ENCODE measurements around the gene RIN2. TPM values are rescaled to one million over a fixed set of nuclear protein-coding genes. Genes with fewer than 3 reads are reported as not detected.
A peak's percentile ranks its signal among the peaks of the same experiment; 100 is the strongest.

The RIN2 gene
- polyA plus RNA-seq, 1 donor (not counting 4 experiments of a cell fraction or from before 2014, with no cell fraction given): 40.1 TPM

DNA sequence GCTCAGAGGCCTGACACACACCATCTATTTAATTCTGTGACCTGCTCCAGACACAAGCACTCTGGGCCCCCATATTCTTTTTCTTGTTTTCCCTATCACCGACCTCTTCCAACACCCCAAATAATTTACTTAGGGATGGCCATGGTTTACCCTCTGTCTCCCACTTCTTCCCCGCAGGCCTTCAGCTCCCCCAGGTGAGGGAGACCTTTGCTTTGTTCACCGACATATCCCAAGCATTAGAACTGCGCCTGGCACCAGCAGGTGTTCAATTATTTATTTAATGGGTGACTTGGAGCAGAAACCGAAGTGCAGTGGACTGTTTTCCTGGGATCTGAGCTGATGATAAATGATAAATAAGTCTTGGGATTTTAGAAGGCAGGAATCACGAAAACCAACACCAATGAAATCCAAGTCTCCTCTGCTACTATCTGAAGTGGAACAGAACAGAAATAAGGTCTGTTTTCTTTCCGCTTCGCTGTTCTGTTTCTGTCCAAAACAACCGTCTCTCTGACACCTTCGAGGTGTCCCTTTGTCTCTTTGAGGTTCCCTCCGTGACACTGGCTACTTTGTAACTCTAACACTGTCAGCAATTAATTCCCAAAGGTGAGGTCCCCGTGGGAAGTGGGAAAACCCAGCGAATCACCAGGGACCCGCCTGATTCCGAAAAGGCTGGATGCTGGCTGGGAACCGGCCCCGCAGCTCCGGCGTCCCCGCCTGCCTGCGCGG is 1.1 kb upstream of the RIN2 start:
- H4K20me1 ChIP-seq (ENCODE audit: control insufficient read depth, extremely low read depth, insufficient read depth, low read length): no peaks in the 10 kb centered on the region
- peaks cover 14% of the 10 kb centered on the region for H3K4me1 ChIP-seq (ENCODE audit: control insufficient read depth, extremely low read depth, insufficient read depth, low read length)
- dilution Hi-C loops (cut with MboI; ENCODE audit: extremely low pct_ligation_motif_present, low sequenced_read_pairs): no loop called here
- no peaks in the 10 kb centered on the region for H3K9me3 ChIP-seq (ENCODE audit: control insufficient read depth, low read depth, low read length)
- no peaks in the 10 kb centered on the region for H3K36me3 ChIP-seq (ENCODE audit: control insufficient read depth in 2 of 2, extremely low read depth in 1 of 2, insufficient read depth in 2 of 2, low read length in 2 of 2)
- TF ChIP-seq EZH2 (IDR thresholded peaks at IDR 0.05; ENCODE audit: low read length): no peak
- TF ChIP-seq, protein P1, sequence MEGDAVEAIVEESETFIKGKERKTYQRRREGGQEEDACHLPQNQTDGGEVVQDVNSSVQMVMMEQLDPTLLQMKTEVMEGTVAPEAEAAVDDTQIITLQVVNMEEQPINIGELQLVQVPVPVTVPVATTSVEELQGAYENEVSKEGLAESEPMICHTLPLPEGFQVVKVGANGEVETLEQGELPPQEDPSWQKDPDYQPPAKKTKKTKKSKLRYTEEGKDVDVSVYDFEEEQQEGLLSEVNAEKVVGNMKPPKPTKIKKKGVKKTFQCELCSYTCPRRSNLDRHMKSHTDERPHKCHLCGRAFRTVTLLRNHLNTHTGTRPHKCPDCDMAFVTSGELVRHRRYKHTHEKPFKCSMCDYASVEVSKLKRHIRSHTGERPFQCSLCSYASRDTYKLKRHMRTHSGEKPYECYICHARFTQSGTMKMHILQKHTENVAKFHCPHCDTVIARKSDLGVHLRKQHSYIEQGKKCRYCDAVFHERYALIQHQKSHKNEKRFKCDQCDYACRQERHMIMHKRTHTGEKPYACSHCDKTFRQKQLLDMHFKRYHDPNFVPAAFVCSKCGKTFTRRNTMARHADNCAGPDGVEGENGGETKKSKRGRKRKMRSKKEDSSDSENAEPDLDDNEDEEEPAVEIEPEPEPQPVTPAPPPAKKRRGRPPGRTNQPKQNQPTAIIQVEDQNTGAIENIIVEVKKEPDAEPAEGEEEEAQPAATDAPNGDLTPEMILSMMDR (optimal IDR thresholded peaks at IDR 0.05 in 1 of 3, IDR thresholded peaks at IDR 0.05 in 1 of 3, conservative IDR thresholded peaks at IDR 0.05 in 1 of 3; ENCODE audit: extremely low read depth in 1 of 3, insufficient read depth in 2 of 3, low read length in 3 of 3): no peak
- DNase-seq (ENCODE audit: low read depth, low spot score): no peak
- peak overlapping the region; percentile 76 to 81 (median 80) for H3K4me3 ChIP-seq (ENCODE audit: control insufficient read depth in 2 of 3, extremely low read depth in 1 of 3, insufficient read depth in 2 of 3, low read depth in 1 of 3, low read length in 3 of 3)
- no peaks in the 10 kb centered on the region for H3K79me2 ChIP-seq (ENCODE audit: control insufficient read depth, insufficient read depth, low read length)
- H3K4me2 ChIP-seq (ENCODE audit: control insufficient read depth, extremely low read depth, insufficient read depth, low read depth, low read length): peak overlapping the region; percentile 96
- H3K9ac ChIP-seq (ENCODE audit: control insufficient read depth, extremely low read depth, insufficient read depth, low read length): peak overlapping the region; percentile 81
- FAIRE-seq: no peak
- peak overlapping the region; percentile 54 for H3K27ac ChIP-seq (ENCODE audit: control insufficient read depth, insufficient read depth, low read length)
- H3K9me1 ChIP-seq (ENCODE audit: control insufficient read depth, extremely low read depth, insufficient read depth, low read length): no peaks in the 10 kb centered on the region
- peak overlapping the region; percentile 89 for H2AFZ ChIP-seq (ENCODE audit: control insufficient read depth, low read length)
- no peaks in the 10 kb centered on the region for H3K27me3 ChIP-seq (ENCODE audit: control insufficient read depth, extremely low read depth, insufficient read depth, low read length)

- Histone ChIP-seq H3K27me3 (ENCODE audit: control insufficient read depth, extremely low read depth, insufficient read depth, low read length) (no peaks in the 10 kb centered on the region), H3K4me3 (ENCODE audit: control insufficient read depth in 2 of 3, extremely low read depth in 1 of 3, insufficient read depth in 2 of 3, low read depth in 1 of 3, low read length in 3 of 3) (peak overlapping the region; percentile 76 to 81 (median 80)), H3K4me1 (ENCODE audit: control insufficient read depth, extremely low read depth, insufficient read depth, low read length) (peaks cover 14% of the 10 kb centered on the region), H3K9me1 (ENCODE audit: control insufficient read depth, extremely low read depth, insufficient read depth, low read length) (no peaks in the 10 kb centered on the region), H3K27ac (ENCODE audit: control insufficient read depth, insufficient read depth, low read length) (peak overlapping the region; percentile 54), H4K20me1 (ENCODE audit: control insufficient read depth, extremely low read depth, insufficient read depth, low read length) (no peaks in the 10 kb centered on the region), H2AFZ (ENCODE audit: control insufficient read depth, low read length) (peak overlapping the region; percentile 89), H3K9ac (ENCODE audit: control insufficient read depth, extremely low read depth, insufficient read depth, low read length) (peak overlapping the region; percentile 81), H3K9me3 (ENCODE audit: control insufficient read depth, low read depth, low read length) (no peaks in the 10 kb centered on the region), H3K36me3 (ENCODE audit: control insufficient read depth in 2 of 2, extremely low read depth in 1 of 2, insufficient read depth in 2 of 2, low read length in 2 of 2) (no peaks in the 10 kb centered on the region), H3K4me2 (ENCODE audit: control insufficient read depth, extremely low read depth, insufficient read depth, low read depth, low read length) (peak overlapping the region; percentile 96), H3K79me2 (ENCODE audit: control insufficient read depth, insufficient read depth, low read length) (no peaks in the 10 kb centered on the region)
- dilution Hi-C loops (cut with MboI; ENCODE audit: extremely low pct_ligation_motif_present, low sequenced_read_pairs): no loop called here
- FAIRE-seq (no peak), DNase-seq (ENCODE audit: low read depth, low spot score) (peak; percentile 50)
- TF ChIP-seq, protein P1 (optimal IDR thresholded peaks at IDR 0.05 in 1 of 3, IDR thresholded peaks at IDR 0.05 in 1 of 3, conservative IDR thresholded peaks at IDR 0.05 in 1 of 3; ENCODE audit: extremely low read depth in 1 of 3, insufficient read depth in 2 of 3, low read length in 3 of 3): no peak
- no peak for TF ChIP-seq EZH2 (IDR thresholded peaks at IDR 0.05; ENCODE audit: low read length)
Measured at GRCh38 chr20:19757487-19758132, 448 bp upstream of the RIN2 start.

All from keratinocyte (primary cell).